GM13976 (cell line): ENCODE data around the gene GRK5.
"Not testable (repeated sequence)": the region's sequence is repeated elsewhere in the genome, so short reads cannot be mapped to it uniquely, and the experiment has no call there.

ENCODE experiments used
- DNase-seq: peaks from one replicate; pipeline ENCODE4 v3.0.0; 2012; ENCODE audit warnings: low spot score
- CTCF ChIP-seq: IDR thresholded peaks from 2 replicates; pipeline ENCODE4 v1.5.1; 2012; ENCODE audit warnings: borderline replicate concordance, mild to moderate bottlenecking; ENCODE audit not compliant: insufficient read depth; ENCODE audit errors: extremely low read depth, missing control alignments, control extremely low read depth
- in situ Hi-C: fragments of 300-500 bp; cut with MboI; formaldehyde crosslinking; loops from one replicate; pipeline ENCODE4 v1.12.0; 2022; ENCODE audit warnings: low sequenced_read_pairs, mixed read lengths, inconsistent platforms; ENCODE audit not compliant: unreplicated experiment

GRK5 gene

DNA sequence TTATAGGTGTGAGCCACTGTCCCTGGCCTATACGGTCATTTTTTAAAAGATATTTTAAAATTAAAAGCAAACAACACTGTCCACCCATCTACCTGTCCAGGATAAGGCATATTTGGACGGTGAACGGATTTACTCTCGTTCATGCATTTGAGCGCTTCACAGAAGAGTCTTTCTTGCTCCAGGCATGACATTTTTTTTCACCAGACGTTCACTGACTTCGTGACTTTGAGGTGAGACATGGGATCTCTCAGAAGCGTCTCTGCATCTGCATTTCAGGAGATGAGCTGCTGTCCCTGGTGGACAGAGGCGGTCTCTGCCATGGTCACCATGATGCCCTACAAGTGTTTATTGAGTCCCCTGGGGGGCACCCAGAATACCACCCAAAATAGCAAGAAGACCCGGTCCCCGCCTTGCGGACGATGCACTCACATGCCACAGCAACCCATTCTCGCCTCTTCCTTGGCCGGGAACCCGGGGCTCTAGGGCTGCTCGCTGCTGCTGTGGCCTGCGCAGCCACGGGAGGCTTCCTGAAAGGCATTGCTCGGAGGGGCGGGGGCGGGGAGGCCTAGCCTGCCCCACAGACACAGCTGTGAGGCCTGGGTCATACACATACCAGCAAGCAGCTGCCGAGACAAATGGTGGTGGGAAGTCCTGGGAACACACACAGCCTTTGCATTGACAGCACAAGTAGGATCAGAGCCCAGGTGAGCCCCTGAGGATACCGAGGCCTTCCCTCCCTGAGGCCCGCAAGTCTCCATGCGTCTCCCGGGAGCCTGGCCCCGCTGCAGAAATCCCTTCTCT lies 250.8 kb downstream of the GRK5 start:
- no peak for TF ChIP-seq CTCF
- in situ Hi-C loops, result no loop called here
- no peak for DNase-seq

DNA sequence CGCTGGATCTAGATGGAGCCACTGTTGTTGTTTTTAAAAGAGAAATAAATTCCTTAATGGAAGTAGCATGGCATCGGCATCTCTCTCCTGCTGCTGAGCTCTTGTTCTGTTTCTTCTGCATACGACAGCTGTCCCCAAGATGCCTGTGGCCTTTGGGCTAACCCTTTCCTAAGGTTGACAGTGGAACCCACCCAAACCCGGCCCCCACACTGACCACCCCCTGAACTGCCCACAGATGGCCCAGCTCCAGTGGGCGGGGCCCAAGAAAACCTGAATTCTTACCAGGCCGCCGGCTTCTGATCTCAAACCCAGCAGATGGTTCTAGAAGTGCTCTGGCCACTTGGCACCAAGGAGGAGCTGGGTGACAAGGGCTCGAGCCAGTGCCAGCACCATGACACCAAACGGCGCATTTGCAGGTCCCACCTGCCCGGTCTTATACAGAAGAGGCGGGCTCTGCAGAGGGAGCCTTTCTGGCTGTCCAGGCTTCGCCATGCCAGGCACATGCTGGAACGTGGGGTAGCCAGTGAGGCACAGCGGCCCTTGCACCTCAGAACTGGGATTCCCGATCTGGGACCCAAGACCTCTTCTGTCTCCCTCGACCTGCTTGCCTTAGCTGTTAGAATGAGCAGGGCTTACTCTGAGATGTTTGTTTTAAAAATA lies 252.4 kb downstream of the GRK5 start:
- TF ChIP-seq CTCF, result no peak
- in situ Hi-C loops, result no loop called here
- no peak for DNase-seq

DNA sequence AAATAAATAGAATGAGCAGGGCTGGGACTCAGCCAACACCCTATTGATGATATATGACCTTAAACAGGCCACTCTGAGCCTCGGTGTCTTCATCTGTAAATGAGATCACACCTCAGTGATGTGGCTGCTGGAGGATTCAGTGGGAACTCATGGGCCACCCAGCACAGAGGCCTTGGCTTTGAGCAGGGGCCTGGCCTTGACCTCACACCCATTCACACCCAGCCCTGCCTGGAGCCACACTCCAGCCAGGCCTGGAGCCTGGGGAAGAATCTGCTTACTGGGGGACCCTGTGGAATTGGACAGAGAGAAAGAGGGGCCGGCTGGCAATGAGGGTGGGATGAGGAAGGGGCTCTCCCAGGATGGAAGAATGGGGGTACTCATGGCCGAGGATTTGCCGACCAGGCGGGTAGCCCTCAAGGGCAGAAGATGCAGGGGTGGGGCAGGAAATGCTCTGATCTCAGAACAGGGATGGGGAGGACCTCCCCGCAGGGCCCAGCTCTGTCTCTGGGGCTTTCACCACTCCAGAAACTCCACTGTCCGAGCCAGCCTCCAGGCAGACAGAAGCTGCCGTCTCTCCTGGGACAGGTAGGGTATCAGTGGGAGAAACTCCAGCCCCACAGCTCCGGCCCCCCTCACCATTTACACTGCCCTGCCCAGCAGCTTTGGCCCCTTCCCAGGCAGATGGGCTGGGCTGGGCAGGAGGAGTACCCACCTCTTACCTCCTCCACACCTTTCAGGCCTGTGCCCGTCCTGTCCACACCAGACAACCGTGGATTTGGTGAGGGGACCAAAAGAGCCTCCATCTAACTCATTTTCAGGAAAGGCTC lies 253.2 kb downstream of the GRK5 start:
- no peak for TF ChIP-seq CTCF
- DNase-seq, result no peak
- in situ Hi-C loops, result no loop called here

- in situ Hi-C loops, result no loop called here
- no peak for TF ChIP-seq CTCF
- peak; percentile 38 for DNase-seq
Observed at GRCh38 chr10:119461380-119461779, 254.0 kb downstream of the GRK5 start.

- in situ Hi-C loops, result no loop called here
- peak; percentile 46 for DNase-seq
- TF ChIP-seq CTCF, result no peak
Observed at GRCh38 chr10:119461923-119462322, 254.6 kb downstream of the GRK5 start.

DNA sequence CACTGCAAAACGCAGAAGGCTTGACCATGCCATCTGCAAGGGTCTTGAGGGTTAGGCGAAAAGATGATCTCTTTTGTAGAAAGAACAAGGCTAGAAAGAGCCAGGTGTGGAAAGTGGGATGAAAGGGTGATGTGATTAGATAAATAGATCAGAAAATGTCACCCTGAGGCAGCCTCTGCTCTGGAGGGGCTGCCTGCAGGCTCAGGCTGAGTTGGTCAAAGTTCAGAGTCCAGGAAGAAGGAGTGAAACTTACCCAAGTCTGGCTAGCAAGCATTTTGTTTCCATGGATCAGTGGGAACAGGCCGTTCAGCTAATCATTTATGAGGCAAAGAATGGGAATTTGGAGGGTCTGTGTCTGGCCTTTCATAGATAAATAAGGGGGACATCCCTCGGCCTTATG lies 255.4 kb downstream of the GRK5 start:
- DNase-seq, result no peak
- in situ Hi-C loops, result no loop called here
- no peak for TF ChIP-seq CTCF

DNA sequence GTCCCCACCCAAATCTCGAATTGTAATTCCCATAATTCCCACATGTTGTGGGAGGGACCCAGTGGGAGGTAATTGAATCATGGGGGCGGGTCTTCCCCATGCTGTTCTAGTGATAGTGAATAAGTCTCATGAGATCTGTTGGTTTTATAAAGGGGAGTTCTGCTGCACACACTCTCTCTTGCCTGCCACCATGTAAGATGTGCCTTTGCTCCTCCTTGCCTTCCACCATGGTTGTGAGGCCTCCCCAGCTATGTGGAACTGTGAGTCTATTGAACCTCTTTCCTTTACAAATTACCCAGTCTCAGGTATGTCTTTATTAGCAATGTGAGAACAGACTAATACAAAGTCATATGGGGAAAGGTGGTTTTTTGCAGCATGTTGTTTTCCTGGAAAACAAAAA lies 255.8 kb downstream of the GRK5 start:
- DNase-seq, in situ Hi-C loops: not testable (repeated sequence)
